Activated T-cell treated with anti-CD3 and anti-CD28 coated beads for 48 hours (primary cell): ENCODE data around the gene MSMO1.
"Not testable (repeated sequence)": the region's sequence is repeated elsewhere in the genome, so short reads cannot be mapped to it uniquely, and the experiment has no call there.

Experiments
- DNase-seq: peaks from one replicate; pipeline ENCODE4 v3.0.0-alpha.2; 2020; ENCODE audit warnings: low read depth

Gene MSMO1

GRCh38 chr4:165327211-165328100 lies at the start of gene MSMO1:
TSS of gene MSMO1 (plus strand) at chr4:165327669. CDS start at chr4:165333371, 5,702 bp downstream.
- DNase-seq, result peak; percentile 97

GRCh38 chr4:165279531-165279930 lies 47.9 kb upstream of the MSMO1 start:
- DNase-seq, result not testable (repeated sequence)

GRCh38 chr4:165284697-165285096 lies 42.8 kb upstream of the MSMO1 start:
- DNase-seq, result not testable (repeated sequence)

GRCh38 chr4:165286619-165287340 lies 40.7 kb upstream of the MSMO1 start:
- not testable (repeated sequence) for DNase-seq

- no peak for DNase-seq
Measured at GRCh38 chr4:165288226-165288625, 39.2 kb upstream of the MSMO1 start.

GRCh38 chr4:165288639-165289422 lies 38.6 kb upstream of the MSMO1 start:
- DNase-seq, result no peak

GRCh38 chr4:165289423-165289785 lies 38.1 kb upstream of the MSMO1 start:
- DNase-seq, result no peak

- no peak for DNase-seq
Measured at GRCh38 chr4:165293061-165293460, 34.4 kb upstream of the MSMO1 start.

GRCh38 chr4:165293927-165294649 lies 33.4 kb upstream of the MSMO1 start:
- no peak for DNase-seq

- DNase-seq, result no peak
Measured at GRCh38 chr4:165294907-165295306, 32.6 kb upstream of the MSMO1 start.

GRCh38 chr4:165297626-165298025 lies 29.8 kb upstream of the MSMO1 start:
- DNase-seq, result no peak

- no peak for DNase-seq
Measured at GRCh38 chr4:165299399-165300060, 27.9 kb upstream of the MSMO1 start.

GRCh38 chr4:165301833-165302232 lies 25.6 kb upstream of the MSMO1 start:
- no peak for DNase-seq

GRCh38 chr4:165302658-165303057 lies 24.8 kb upstream of the MSMO1 start:
- DNase-seq, result no peak

- no peak for DNase-seq
Measured at GRCh38 chr4:165308166-165308565, 19.3 kb upstream of the MSMO1 start.

GRCh38 chr4:165308606-165309005 lies 18.9 kb upstream of the MSMO1 start:
- DNase-seq, result no peak

GRCh38 chr4:165309456-165309855 lies 18.0 kb upstream of the MSMO1 start:
- DNase-seq, result no peak

- no peak for DNase-seq
Measured at GRCh38 chr4:165312506-165312905, 15.0 kb upstream of the MSMO1 start.

GRCh38 chr4:165319030-165319429 lies 8.4 kb upstream of the MSMO1 start:
- no peak for DNase-seq

- DNase-seq, result no peak
Measured at GRCh38 chr4:165319509-165319908, 8.0 kb upstream of the MSMO1 start.

- no peak for DNase-seq
Measured at GRCh38 chr4:165324236-165324917, 3.1 kb upstream of the MSMO1 start.
